Bronchial epithelial cell (primary cell): ENCODE data around the gene DNAJC27. TPM values are rescaled to one million over a fixed set of nuclear protein-coding genes. Genes with fewer than 3 reads are reported as not detected.
A peak's percentile ranks its signal among the peaks of the same experiment; 100 is the strongest.

ENCODE experiments used
- DNase-seq: peaks from one replicate; pipeline ENCODE4 v3.0.0-alpha.2; 2010; ENCODE audit warnings: low read depth
- FAIRE-seq: peaks from 2 replicates; lab custom pipeline; 2011; peaks lifted over from hg19 to GRCh38; lab: Jason Lieb, UNC
- H3K27me3 ChIP-seq: 2 replicates; pipeline ENCODE4 v1.5.1; 2011; ENCODE audit warnings: low read length; ENCODE audit not compliant: control insufficient read depth, insufficient read depth
- H3K36me3 ChIP-seq: 2 replicates; pipeline ENCODE4 v1.5.1; 2011; ENCODE audit warnings: low read length; ENCODE audit not compliant: control insufficient read depth, insufficient read depth
- H3K4me3 ChIP-seq: 2 replicates; pipeline ENCODE4 v1.5.1; 2011; ENCODE audit warnings: mild to moderate bottlenecking, low read depth, low read length, control low read depth
- CTCF ChIP-seq: IDR thresholded peaks from 2 replicates; pipeline ENCODE4 v1.5.1; 2011; ENCODE audit warnings: mild to moderate bottlenecking, moderate library complexity, low read length, control low read depth, inconsistent platforms; ENCODE audit not compliant: insufficient read depth, severe bottlenecking
- total RNA-seq: library from RNA; depleted of rRNA; stranded (reverse); fragments of >200 nt; gene quantifications from 2 replicates; pipeline ENCODE4 v1.2.1, GENCODE V29; 2014

The DNAJC27 gene
- total RNA-seq, 1 donor from 2014 or later: 5.3 TPM

DNA sequence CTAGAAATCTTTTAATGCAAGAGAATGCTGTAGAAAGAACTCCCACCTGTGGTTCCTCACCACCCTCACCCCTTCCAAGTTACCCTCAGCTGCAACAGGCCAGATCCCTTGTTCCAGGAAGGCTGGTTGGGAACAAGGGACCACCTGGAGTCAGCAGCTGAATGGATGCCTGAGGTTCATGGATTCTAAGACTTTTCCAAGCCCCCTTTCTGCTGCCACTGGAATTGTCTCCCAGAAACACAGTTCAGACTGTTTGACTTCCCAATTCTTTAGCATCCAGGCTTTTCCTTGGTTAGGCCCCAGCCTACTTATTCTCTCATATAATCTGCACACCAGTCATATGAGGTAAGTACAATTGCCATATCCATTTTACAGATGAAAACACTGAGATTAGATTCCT, 43.7 kb downstream of the DNAJC27 start:
- H3K4me3 ChIP-seq: no peak overlapping the region
- no peaks in the 10 kb centered on the region for H3K36me3 ChIP-seq
- no peak for FAIRE-seq
- no peak for DNase-seq
- H3K27me3 ChIP-seq: peaks cover 2% of the 10 kb centered on the region
- TF ChIP-seq CTCF: no peak

- no peaks in the 10 kb centered on the region for H3K27me3 ChIP-seq
- H3K36me3 ChIP-seq: no peaks in the 10 kb centered on the region
- peak overlapping the region; percentile 3 for H3K4me3 ChIP-seq
- FAIRE-seq (no peak), DNase-seq (peak; percentile 39)
- no peak for TF ChIP-seq CTCF
Measured at GRCh38 chr2:24926602-24927252, 45.0 kb downstream of the DNAJC27 start.

- H3K4me3 ChIP-seq: no peak overlapping the region
- no peak for TF ChIP-seq CTCF
- DNase-seq (no peak), FAIRE-seq (peak; percentile 97)
- no peaks in the 10 kb centered on the region for H3K36me3 ChIP-seq
- H3K27me3 ChIP-seq: no peaks in the 10 kb centered on the region
Measured at GRCh38 chr2:24926220-24926601, 45.5 kb downstream of the DNAJC27 start.

DNA sequence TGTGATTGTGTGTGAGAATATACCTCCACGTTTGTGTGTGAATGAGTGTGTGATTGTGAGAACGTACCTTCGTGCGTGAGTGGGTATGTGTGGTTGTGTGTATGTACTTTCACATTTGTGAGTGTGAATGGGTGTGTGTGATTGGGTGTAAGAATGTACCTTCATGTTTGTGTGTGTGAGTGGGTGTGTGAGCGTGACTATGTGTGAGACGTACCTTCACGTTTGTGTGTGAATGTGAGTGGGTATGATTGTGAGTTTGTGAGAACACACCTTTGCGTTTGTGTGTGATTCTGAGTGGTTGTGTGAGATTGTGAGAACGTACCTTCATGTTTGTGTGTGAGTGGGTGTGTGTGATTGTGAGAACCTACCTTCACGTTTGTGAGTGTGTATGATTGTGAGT, 45.9 kb downstream of the DNAJC27 start:
- DNase-seq: no peak
- Histone ChIP-seq H3K36me3 (no peaks in the 10 kb centered on the region), H3K4me3 (no peak overlapping the region), H3K27me3 (no peaks in the 10 kb centered on the region)
- no peak for FAIRE-seq
- TF ChIP-seq CTCF: no peak

- Histone ChIP-seq H3K36me3 (no peaks in the 10 kb centered on the region), H3K4me3 (no peak overlapping the region), H3K27me3 (no peaks in the 10 kb centered on the region)
- FAIRE-seq (no peak), DNase-seq (no peak)
- TF ChIP-seq CTCF: no peak
Measured at GRCh38 chr2:24924732-24925131, 47.0 kb downstream of the DNAJC27 start.

- Histone ChIP-seq H3K36me3 (no peaks in the 10 kb centered on the region), H3K4me3 (no peak overlapping the region), H3K27me3 (no peaks in the 10 kb centered on the region)
- no peak for TF ChIP-seq CTCF
- FAIRE-seq (peak; percentile 40), DNase-seq (no peak)
Measured at GRCh38 chr2:24924266-24924665, 47.5 kb downstream of the DNAJC27 start.
